NCI-H524 treated with DMSO at 0.1 percent for 48 hours (cell line): ENCODE data around the gene RGPD5.
"Not testable (repeated sequence)": the region's sequence is repeated elsewhere in the genome, so short reads cannot be mapped to it uniquely, and the experiment has no call there.

ENCODE experiments used
- DNase-seq: peaks from one replicate; lab custom pipeline; 2025; lab: John Stamatoyannopoulos, UW

Gene RGPD5

DNA sequence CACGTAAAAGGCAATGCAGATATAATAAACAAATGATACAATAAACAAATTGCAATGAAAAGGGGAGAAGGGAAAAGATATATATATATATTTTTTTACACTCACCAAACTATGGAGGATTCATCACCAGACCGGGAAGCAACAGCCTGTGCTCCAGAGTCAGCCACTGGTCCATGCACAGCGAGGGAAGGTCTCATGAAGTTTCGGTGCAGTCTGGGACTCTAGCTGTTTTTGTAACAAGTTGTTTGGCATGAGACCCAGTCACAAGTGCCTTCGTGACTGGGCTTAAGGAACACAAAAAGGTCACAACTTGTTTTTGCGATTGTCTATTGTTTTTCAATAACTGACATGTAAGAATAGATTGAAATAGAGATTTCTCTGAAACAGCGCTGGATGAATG lies 99.6 kb downstream of the RGPD5 start:
- not testable (repeated sequence) for DNase-seq

DNA sequence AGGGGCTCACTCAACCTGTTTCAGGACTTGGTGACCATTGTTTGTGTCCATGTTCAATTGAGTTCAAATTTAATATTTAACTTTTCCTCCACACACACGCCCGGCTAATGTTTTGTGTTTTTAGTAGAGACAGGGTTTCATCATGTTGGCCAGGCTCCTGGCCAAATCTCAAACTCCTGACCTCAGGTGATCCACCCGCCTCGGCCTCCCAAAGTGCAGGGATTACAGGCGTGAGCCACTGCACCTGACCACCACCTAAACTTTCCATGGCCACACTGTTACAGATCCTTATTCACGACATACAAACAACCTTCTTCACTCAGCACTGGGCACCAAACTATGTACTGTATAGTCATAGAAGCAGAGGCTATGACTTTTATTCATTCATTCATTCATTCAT lies 100.0 kb downstream of the RGPD5 start:
- DNase-seq, result not testable (repeated sequence)

DNA sequence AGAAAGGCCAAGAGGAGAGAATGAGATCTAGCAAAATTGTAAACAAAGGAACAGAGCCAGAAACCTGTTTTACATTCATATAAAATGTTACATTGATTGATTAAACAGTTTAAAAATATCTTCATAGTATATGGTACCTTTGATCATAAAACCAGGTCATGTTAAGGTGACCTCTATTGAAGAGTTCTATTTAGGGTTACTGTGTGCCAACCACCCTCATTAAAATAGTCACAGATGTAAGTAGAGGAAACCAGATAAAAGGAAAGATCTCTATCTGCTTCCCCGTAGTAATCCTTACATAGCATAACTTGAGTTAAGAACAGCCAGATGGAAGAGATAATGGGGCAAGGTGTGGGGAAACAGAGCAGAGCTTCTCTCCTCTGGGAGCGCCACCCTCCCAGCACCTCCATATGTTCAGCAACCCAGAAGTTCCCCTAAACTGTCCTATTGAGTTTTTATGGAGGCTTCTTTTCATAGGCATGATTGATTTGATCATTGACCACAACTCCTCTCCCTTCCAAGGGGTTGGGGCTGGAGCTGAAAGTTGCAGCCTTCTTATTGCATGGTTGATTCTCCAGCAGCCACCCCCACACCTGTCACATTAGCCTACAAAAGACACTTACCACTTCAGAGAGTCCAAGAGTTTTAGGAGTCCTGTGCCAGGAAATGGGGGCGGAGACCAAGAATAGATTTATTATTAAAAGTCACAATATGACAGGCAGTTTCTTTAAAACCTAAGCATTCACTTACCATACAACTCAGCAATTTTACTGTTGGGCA lies 101.2 kb downstream of the RGPD5 start:
- DNase-seq, result not testable (repeated sequence)

DNA sequence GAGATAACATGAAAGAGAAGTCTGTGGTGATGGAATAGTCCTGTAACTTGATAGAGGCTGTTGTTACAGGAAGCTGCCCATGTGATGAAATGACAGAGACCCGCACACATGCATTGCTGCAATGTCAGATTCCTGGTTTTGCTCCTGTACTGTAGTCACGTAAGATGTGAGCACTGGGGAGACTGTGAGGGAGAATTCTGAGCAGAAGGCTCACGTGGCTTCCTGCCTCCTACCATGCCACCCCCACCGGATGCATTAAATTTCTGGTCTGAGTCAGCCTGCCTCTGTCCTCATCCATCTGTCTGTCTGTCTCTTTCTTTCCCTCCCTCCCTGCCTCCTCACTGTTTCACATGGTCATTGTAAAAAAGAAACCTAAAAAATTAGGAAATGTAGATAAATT lies 102.1 kb downstream of the RGPD5 start:
- not testable (repeated sequence) for DNase-seq

DNA sequence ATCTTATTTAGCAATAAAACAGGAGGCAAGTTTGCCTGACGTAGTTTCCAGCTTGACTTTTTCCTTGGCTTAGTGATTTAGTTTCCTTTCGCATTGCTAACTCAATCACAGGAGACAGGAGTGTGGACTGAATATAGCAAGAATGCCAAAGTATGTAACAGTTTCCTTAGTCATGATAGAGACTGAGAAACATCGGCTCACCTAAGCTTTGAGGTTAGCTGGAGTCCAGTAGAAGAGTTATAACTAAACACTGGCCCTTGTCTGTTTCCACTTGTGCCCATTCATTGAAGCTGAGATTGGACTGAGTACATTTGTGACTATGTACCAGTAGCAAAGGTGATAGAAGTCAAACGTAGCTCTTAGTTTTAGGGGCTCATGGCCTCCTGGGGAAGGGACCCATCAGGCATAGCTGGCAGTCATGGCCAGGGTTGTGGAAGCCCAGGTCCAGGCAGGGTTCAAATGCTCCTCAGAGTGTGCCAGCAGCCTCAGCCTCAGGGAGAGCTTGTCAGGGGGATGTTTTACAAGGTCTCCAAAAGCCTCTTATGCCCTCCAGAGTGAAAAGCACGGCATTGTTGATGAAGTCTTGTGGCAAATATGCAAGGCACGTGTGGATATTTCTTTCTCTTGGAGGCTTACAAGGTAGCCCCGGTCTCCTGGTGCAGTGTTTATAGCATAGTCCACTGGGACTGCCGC lies 103.8 kb downstream of the RGPD5 start:
- not testable (repeated sequence) for DNase-seq

DNA sequence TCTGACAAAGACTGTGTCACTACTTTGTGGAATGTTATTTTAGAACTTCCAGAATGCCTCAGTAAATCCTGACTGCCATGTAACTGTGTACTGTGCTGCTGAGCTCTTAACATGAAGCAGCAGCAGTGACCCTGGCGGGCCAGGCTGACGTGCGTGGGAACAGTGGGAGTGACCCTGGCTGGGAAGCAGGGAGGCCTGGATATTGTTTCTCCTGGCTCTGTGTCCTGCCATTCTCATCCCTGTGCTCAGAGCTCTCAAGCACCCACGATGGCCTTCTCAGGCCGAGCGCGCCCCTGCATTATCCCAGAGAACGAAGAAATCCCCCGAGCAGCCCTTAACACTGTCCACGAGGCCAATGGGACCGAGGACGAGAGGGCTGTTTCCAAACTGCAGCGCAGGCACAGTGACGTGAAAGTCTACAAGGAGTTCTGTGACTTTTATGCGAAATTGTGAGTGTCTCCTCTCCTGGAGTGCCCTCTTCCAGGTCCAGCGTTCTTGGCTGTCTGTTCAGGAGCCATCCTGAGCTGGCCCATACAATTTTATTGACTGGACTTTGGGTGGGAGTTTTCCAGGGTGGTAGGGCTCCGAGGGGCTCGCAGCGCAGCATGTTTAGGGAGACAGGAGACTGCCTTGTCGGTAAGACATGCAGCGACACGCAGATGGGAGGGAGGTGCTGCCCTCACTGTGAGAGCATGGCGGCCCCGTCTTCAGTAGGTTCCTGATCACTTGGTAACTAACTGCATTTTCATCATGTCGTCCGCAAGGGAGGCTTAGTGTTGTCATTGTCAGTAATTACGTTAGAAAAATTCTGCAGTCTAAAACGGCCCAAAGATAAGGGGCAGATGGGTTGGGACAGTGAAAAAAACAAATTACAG lies 104.6 kb downstream of the RGPD5 start, which contains the start of gene LIMS3:
LIMS3 (plus strand) TSS at position 227 of the 875 bp plus-strand sequence; CDS start at position 268, 41 bp downstream.
- not testable (repeated sequence) for DNase-seq

DNA sequence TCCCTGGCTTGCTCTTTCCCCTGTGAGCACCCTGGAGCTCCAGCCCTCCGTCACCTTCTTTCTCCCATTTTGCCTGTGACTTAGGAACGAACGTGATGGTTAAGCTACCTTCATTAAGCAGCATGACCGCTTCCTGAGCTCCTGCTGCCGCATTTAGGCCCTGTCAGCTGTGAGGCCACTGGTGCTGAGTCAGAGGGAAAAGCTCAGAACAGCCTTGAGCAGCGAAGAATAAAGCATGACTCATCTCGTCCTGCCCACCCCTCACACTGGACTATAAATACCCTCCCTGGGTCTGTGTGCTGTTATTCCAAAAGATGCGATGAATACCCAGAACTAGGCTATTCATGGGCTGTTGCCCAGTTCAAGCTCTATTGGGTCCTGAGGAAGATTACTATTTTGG lies 111.7 kb downstream of the RGPD5 start:
- not testable (repeated sequence) for DNase-seq
